Left cardiac atrium (tissue), 4 donors: ENCODE data around the gene AK4. TPM values are rescaled to one million over a fixed set of nuclear protein-coding genes. Genes with fewer than 3 reads are reported as not detected.
"Not testable (repeated sequence)": the region's sequence is repeated elsewhere in the genome, so short reads cannot be mapped to it uniquely, and the experiment has no call there.

Experiments
- ATAC-seq, 2 donors: fragments of 200-7000 bp; cut with Tn5 transposase; one replicate each; pipeline ENCODE4 v1.9.1; 2020; ENCODE audit warnings: mild to moderate bottlenecking in 2 of 2, moderate library complexity in 2 of 2
- DNase-seq: peaks from one replicate; pipeline ENCODE4 v3.0.0-alpha.2; 2020
- intact Hi-C, 2 donors: fragments of 100-400 bp; cut with DNase I; formaldehyde crosslinking; loops; one replicate each; pipeline versions ENCODE4 v1.14.1 to v1.15.1; 2022 to 2023
- total RNA-seq, 2 donors: library from RNA; stranded (reverse); fragmentation: NEBNext Ultra II Directional; extraction: Animal tissue kit (Norgen Biotek cat#: 25700); gene quantifications; one replicate each; pipeline ENCODE4 v1.2.1, GENCODE V29; 2021
- donor health status: DM: no; HTN: yes; CAD: no.
- donor health status: DM: no; HTN: yes; CAD: no; lungs with severe emphysema.
- donor health status: DM: yes; HTN: yes; CAD: no.
- donor health status: Dilated cardiomyopathy.

Gene AK4
- total RNA-seq, 2 donors from 2014 or later: 79.7 to 81.3 TPM

- peak; percentile 51 for DNase-seq
- intact Hi-C loops: loop anchor here in 1 of 2 donors (10.0 kb wide), 1 partner anchor 84 kb away; no protein-coding TSS in a partner anchor
- peak; percentile 68 to 83 for ATAC-seq
Observed at GRCh38 chr1:65148548-65149350, 746 bp downstream of the AK4 start.

- ATAC-seq (peak in 1 of 2 donors; percentile 1), DNase-seq (no peak)
- intact Hi-C loops: loop anchor here in 1 of 2 donors (10.0 kb wide), 2 partner anchors 55 to 85 kb away; no protein-coding TSS in a partner anchor
Observed at GRCh38 chr1:65149351-65150107, 1.5 kb downstream of the AK4 start.

GRCh38 chr1:65150108-65150463 is 2.1 kb downstream of the AK4 start:
- DNase-seq: no peak
- intact Hi-C loops: loop anchor here in 1 of 2 donors (10.0 kb wide), 1 partner anchor 55 kb away; no protein-coding TSS in a partner anchor
- no peak for ATAC-seq

GRCh38 chr1:65150583-65151263 is 2.7 kb downstream of the AK4 start:
- intact Hi-C loops: loop anchor here in 1 of 2 donors (10.0 kb wide), 1 partner anchor 54 kb away; no protein-coding TSS in a partner anchor
- DNase-seq: no peak
- no peak for ATAC-seq

GRCh38 chr1:65151641-65152040 is 3.6 kb downstream of the AK4 start:
- no peak for DNase-seq
- no peak for ATAC-seq
- intact Hi-C loops: loop anchor here in 1 of 2 donors (10.0 kb wide), 1 partner anchor 53 kb away; no protein-coding TSS in a partner anchor

- intact Hi-C loops: loop anchor here in 1 of 2 donors (10.0 kb wide), 1 partner anchor 51 kb away; no protein-coding TSS in a partner anchor
- ATAC-seq (no peak), DNase-seq (no peak)
Observed at GRCh38 chr1:65153635-65154034, 5.6 kb downstream of the AK4 start.

- DNase-seq (no peak), ATAC-seq (no peak)
- intact Hi-C loops: loop anchor here in 1 of 2 donors (10.0 kb wide), 1 partner anchor 48 kb away; no protein-coding TSS in a partner anchor
Observed at GRCh38 chr1:65156910-65157545, 9.0 kb downstream of the AK4 start.

- DNase-seq (no peak), ATAC-seq (no peak)
- intact Hi-C loops: loop anchor here in 1 of 2 donors (10.0 kb wide), 1 partner anchor 47 kb away; no protein-coding TSS in a partner anchor
Observed at GRCh38 chr1:65157546-65157941, 9.5 kb downstream of the AK4 start.

- ATAC-seq, DNase-seq: not testable (repeated sequence)
- intact Hi-C loops: loop anchor here in 1 of 2 donors (10.0 kb wide), 1 partner anchor 46 kb away; no protein-coding TSS in a partner anchor
Observed at GRCh38 chr1:65159291-65159688, 11.3 kb downstream of the AK4 start.

- no peak for DNase-seq
- intact Hi-C loops: loop anchor here in 1 of 2 donors (10.0 kb wide), 1 partner anchor 45 kb away; no protein-coding TSS in a partner anchor
- no peak for ATAC-seq
Observed at GRCh38 chr1:65159801-65160523, 12.0 kb downstream of the AK4 start.

- ATAC-seq: peak in 1 of 2 donors; percentile 33
- intact Hi-C loops: no loop called here
- DNase-seq: no peak
Observed at GRCh38 chr1:65163201-65163805, 15.3 kb downstream of the AK4 start.

GRCh38 chr1:65164101-65164500 is 16.1 kb downstream of the AK4 start:
- intact Hi-C loops, ATAC-seq, DNase-seq: not testable (repeated sequence)

GRCh38 chr1:65164633-65165032 is 16.6 kb downstream of the AK4 start:
- no peak for ATAC-seq
- intact Hi-C loops: no loop called here
- no peak for DNase-seq

GRCh38 chr1:65165269-65165993 is 17.4 kb downstream of the AK4 start:
- intact Hi-C loops: no loop called here
- DNase-seq (peak; percentile 35), ATAC-seq (peak in 1 of 2 donors; percentile 57)

- ATAC-seq: peak; percentile 29
- DNase-seq: no peak
- intact Hi-C loops: no loop called here
Observed at GRCh38 chr1:65166572-65167305, 18.7 kb downstream of the AK4 start.

GRCh38 chr1:65167586-65168242 is 19.7 kb downstream of the AK4 start:
- no peak for ATAC-seq
- no peak for DNase-seq
- intact Hi-C loops: no loop called here
